PC-9 (cell line): ENCODE data around the gene UTF1.

Experiments
- CTCF ChIP-seq: fragments of 200-600 bp; sonication (generic); conservative IDR thresholded peaks from 2 replicates; pipeline ENCODE4 v1.6.1; 2017; ENCODE audit warnings: mixed run types, antibody characterized with exemption, mild to moderate bottlenecking, moderate library complexity
- EZH2 ChIP-seq: fragments of 200-600 bp; sonication (generic); IDR thresholded peaks from 2 replicates; pipeline ENCODE4 v1.8.0; 2017; ENCODE audit warnings: antibody characterized with exemption, low read depth

DNA sequence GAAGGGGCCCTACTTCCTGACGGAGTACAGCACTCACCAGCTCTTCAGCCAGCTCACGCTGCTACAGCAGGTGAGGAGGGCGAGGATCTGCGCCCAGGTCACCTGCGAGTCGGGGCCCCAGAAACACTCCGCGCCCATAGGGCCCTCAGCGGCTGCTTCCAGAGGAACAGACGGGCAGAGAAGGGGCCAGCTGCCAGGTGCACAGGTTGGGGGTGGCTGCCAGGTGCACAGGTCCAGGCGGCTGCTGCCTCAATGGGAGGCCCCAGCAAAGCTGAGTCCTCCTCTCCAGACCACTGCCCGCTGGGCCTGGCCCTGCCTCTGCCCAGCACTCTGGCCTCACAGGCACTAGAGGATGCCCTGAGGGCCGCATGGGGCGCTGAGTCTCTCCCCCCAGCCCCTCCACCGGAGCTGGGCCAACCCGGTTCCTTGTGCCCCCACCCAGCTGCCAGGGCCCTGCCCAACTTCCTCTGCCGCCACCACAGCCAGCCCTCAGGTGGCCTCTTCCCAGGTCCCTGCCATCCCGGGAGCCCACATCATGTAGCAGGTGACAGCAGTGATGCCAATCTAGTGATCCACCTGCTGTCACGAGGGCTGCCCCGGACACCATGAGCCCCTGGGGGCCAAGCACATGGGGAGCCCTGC lies 17.0 kb upstream of the UTF1 start:
- TF ChIP-seq CTCF (no peak), EZH2 (no peak)
